ENCODE results near the gene LRRN4CL. TPM values are rescaled to one million over a fixed set of nuclear protein-coding genes. Genes with fewer than 3 reads are reported as not detected.
"Not testable (repeated sequence)": the region's sequence is repeated elsewhere in the genome, so short reads cannot be mapped to it uniquely, and the experiment has no call there.

LRRN4CL gene
- total RNA-seq, 2 donors from 2014 or later, result 2.8 to 8.0 TPM

DNA sequence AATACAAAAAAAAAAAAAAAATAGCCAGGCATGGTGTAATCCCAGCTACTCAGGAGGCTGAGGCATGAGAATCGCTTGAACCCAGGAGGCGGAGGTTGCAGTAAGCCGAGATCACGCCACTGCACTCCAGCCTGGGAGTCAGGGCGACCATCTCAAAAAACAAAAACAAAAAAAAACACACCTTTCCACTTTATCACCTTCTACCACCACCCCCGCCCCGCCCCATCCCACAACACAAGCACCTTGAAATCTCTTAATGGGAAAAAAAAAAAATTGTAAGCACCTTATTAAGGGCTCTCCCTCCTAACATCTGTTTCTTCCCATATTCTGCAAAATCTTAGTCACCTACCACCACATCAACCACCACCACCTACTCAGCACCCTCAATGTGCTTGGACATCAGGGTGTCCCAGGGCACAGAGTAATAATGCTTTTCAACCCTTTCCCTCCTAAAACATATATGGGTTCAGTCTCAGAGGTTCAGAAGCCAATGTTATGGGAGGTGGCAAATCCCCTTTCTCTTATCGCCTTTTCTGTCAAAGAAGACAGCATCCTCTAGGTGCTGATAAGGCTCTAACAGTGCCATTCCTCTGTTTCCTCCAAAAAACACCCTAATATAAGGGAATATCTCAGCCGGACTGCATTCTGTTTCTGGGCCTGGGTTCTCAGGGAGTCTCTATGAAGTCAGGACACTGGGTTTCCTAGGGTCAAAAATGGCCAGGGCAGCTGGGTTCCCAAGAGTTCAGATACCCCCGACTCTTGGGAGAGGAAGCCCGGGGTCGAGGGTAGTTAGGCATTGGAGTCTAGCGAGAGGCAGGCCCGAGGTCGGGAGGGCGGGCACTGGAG, 36.9 kb downstream of the LRRN4CL start:
- H3K27me3 ChIP-seq (replicated peaks; ENCODE audit: insufficient read depth), result no peaks in the 10 kb centered on the region
- DNase-seq (ENCODE audit: low spot score), result no peak
- H3K27ac ChIP-seq, result peak overlapping the region; percentile 84 to 88
- 38% methylated on average over 16 of the region's 16 CpGs for WGBS
- no peak for TF ChIP-seq POLR2AphosphoS5 (IDR thresholded peaks at IDR 0.05)
- intact Hi-C loops (cut with DNase I), result no loop called here
- H3K36me3 ChIP-seq, result peaks cover 0 to 2% of the 10 kb centered on the region in 2 donors
- H3K4me1 ChIP-seq (replicated peaks), result peaks cover 6% of the 10 kb centered on the region
- H3K9me3 ChIP-seq, result no peaks in the 10 kb centered on the region
- H3K4me3 ChIP-seq, result peak overlapping the region; percentile 89 to 97

DNA sequence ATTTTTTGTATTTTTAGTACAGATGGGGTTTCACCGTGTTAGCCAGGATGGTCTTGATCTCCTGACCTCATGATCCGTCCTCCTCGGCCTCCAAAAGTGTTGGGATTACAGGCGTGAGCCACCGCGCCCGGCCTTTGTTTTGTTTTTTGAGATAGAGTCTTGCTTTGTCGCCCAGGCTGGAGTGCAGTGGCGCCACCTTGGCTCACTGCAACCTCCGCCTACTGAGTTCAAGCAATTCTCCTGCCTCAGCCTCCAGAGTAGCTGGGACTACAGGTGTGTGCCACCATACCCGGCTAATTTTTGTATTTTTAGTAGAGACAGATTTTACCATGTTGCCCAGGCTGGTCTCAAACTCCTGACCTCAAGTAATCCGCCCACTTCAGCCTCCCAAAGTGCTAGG, 39.0 kb downstream of the LRRN4CL start:
- H3K4me1 ChIP-seq (replicated peaks); H3K27me3 ChIP-seq (replicated peaks; ENCODE audit: insufficient read depth); H3K4me3 ChIP-seq; H3K27ac ChIP-seq; H3K36me3 ChIP-seq; DNase-seq (ENCODE audit: low spot score); intact Hi-C loops (cut with DNase I); H3K9me3 ChIP-seq: not testable (repeated sequence)
- WGBS, result 97% methylated on average over 12 of the region's 12 CpGs

DNA sequence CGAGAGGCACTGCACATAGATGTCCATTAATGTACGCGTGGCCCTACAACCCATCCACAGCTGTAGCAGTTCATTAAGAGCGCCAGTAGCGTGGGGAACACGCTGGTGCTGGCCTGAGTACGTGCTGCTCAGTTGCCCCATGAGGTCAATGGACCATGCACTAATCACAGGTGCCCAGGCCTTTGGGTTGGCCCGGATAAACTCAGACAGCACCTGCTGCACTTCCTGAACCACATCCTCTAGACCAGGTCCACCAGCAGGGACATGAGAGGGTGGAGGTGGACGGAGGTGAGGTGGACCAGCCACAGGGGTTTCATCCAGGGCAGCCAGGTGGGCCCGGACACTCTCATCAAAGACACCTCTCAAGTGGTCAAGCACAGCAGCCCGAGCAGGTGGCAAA, 39.8 kb downstream of the LRRN4CL start:
- H3K4me1 ChIP-seq (replicated peaks), result peaks cover 6% of the 10 kb centered on the region
- no peak overlapping the region for H3K4me3 ChIP-seq
- TF ChIP-seq POLR2A (IDR thresholded peaks at IDR 0.05), result no peak
- no peak overlapping the region for H3K27ac ChIP-seq
- WGBS, result 94% methylated on average over 11 of the region's 11 CpGs
- peaks cover 0 to 2% of the 10 kb centered on the region in 2 donors for H3K36me3 ChIP-seq
- H3K27me3 ChIP-seq (replicated peaks; ENCODE audit: insufficient read depth), result no peaks in the 10 kb centered on the region
- DNase-seq (ENCODE audit: low spot score), result no peak
- intact Hi-C loops (cut with DNase I), result no loop called here
- H3K9me3 ChIP-seq, result no peaks in the 10 kb centered on the region

DNA sequence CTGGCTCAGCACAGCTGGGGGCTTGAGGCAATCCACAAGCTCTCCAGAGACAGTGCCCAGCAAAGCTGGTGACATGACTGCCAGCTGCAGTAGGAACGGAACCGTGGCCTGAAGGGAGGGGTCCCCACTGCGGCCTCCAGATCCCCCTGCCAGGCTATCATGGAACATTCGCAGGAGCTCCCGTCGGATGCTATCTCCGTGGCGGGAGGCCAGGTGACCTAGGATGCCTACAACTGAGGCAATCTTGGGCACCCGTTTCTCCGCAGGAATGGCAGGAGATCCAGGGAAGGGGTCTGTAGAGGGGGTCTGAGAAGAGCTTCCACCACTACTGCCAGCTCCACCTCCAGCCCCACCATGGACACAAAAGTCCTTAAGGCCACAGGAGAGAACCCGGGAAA, 40.4 kb downstream of the LRRN4CL start:
- H3K4me3 ChIP-seq, result no peak overlapping the region
- WGBS, result 94% methylated on average over 10 of the region's 11 CpGs
- H3K27me3 ChIP-seq (replicated peaks; ENCODE audit: insufficient read depth), result no peaks in the 10 kb centered on the region
- peaks cover 0 to 2% of the 10 kb centered on the region in 2 donors for H3K36me3 ChIP-seq
- no peak for TF ChIP-seq POLR2AphosphoS5 (IDR thresholded peaks at IDR 0.05)
- no peak for TF ChIP-seq POLR2A (IDR thresholded peaks at IDR 0.05)
- TF ChIP-seq, protein P1, sequence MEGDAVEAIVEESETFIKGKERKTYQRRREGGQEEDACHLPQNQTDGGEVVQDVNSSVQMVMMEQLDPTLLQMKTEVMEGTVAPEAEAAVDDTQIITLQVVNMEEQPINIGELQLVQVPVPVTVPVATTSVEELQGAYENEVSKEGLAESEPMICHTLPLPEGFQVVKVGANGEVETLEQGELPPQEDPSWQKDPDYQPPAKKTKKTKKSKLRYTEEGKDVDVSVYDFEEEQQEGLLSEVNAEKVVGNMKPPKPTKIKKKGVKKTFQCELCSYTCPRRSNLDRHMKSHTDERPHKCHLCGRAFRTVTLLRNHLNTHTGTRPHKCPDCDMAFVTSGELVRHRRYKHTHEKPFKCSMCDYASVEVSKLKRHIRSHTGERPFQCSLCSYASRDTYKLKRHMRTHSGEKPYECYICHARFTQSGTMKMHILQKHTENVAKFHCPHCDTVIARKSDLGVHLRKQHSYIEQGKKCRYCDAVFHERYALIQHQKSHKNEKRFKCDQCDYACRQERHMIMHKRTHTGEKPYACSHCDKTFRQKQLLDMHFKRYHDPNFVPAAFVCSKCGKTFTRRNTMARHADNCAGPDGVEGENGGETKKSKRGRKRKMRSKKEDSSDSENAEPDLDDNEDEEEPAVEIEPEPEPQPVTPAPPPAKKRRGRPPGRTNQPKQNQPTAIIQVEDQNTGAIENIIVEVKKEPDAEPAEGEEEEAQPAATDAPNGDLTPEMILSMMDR (IDR thresholded peaks at IDR 0.05), result no peak
- H3K9me3 ChIP-seq, result no peaks in the 10 kb centered on the region
- intact Hi-C loops (cut with DNase I), result no loop called here
- DNase-seq (ENCODE audit: low spot score), result no peak
- H3K4me1 ChIP-seq (replicated peaks), result peaks cover 6% of the 10 kb centered on the region
- H3K27ac ChIP-seq, result no peak overlapping the region

DNA sequence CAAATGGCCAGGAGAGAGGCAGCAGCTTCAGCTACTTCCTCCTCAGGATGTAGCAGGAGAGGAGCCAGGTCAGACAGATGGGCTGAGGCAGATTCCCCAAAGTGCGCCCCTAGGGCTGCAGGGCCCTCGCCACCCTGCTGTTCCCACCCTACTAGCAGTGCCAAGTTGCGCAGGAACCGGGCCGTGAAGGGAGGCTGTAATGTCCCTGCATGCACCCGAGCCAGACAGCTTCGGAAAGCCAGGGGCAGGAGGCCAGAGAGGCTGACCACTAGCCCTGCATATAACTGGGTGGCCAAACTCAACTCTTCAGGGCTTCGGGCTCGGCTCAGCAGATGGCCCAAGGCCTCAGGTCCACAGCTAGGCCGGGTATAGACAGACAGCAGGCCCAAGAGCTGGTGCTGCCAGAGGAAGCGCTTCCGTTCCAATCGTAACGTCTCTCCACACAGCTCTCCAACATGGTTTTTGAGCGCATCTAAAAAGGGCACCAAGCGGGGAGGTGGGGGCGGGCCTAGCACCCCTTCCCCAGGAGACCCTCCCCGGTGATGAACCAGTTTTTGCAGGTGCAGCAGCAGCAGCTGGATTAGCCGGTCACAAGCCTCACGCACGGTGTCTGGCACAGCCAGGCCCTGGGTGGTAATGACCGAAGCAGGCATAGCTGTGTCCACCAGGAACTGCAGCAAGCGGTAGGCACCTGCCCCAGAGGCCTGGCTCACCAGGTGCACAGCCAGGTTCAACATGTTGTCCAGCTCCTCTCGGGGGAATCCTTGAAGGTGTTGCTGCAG, 41.0 kb downstream of the LRRN4CL start:
- Histone ChIP-seq H3K27ac (no peak overlapping the region), H3K9me3 (no peaks in the 10 kb centered on the region), H3K36me3 (peaks cover 0 to 2% of the 10 kb centered on the region in 2 donors), H3K27me3 (replicated peaks; ENCODE audit: insufficient read depth) (no peaks in the 10 kb centered on the region), H3K4me3 (no peak overlapping the region), H3K4me1 (replicated peaks) (peaks cover 6% of the 10 kb centered on the region)
- WGBS, result 91% methylated on average over 24 of the region's 24 CpGs
- intact Hi-C loops (cut with DNase I), result no loop called here
- TF ChIP-seq POLR2A (IDR thresholded peaks at IDR 0.05), result no peak
- DNase-seq (ENCODE audit: low spot score), result no peak

DNA sequence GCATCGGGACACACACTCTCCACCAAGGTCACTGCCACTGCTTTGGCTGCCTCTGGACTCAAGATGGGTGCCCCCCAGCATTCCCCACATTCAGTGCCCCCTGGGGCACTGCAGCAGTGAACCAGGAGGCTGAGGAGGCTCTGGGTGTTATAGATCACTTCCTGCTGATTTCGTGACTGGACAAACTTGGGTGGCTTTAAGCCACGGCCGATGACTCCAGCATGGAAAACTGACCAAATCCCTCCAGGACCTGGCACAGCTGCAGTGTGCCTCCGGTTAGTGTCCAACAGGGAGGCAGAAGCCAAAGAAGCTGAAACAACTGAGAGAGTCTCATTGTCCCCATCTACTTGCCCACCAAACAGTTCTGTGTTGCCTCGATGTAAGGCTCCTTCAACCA, 41.7 kb downstream of the LRRN4CL start:
- DNase-seq (ENCODE audit: low spot score), result no peak

More for the DNA sequence above, 41.7 kb downstream of the LRRN4CL start:
- Histone ChIP-seq H3K4me3 (no peak overlapping the region), H3K4me1 (replicated peaks) (peaks cover 6% of the 10 kb centered on the region), H3K36me3 (peaks cover 0 to 2% of the 10 kb centered on the region in 2 donors), H3K27me3 (replicated peaks; ENCODE audit: insufficient read depth) (no peaks in the 10 kb centered on the region), H3K27ac (no peak overlapping the region), H3K9me3 (no peaks in the 10 kb centered on the region)
- WGBS, result 91% methylated on average over 6 of the region's 6 CpGs
- TF ChIP-seq POLR2A (IDR thresholded peaks at IDR 0.05), result no peak
- TF ChIP-seq, protein P1 (IDR thresholded peaks at IDR 0.05), result no peak
- intact Hi-C loops (cut with DNase I), result no loop called here
